ENCODE results near the gene ALKBH6.

DNA sequence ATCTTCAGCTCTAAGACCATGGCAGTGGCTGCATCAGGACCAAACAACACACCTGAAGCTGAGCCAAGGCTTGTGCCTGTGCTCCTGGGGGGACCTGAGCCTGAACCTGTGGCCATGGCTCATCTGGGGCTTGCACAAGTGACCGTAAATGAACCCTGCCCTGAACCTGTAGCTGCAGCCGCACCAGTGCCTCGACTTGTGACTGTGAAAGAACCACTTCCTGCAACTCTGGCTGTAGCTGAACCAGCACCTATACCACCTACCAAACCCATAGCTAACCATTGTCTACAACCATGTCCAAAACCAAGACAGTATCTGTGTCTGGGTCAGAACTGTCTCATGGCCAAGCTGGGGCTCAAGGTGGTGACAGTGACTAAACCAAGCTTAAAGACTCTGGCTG lies 47.2 kb downstream of the ALKBH6 start:
- TF ChIP-seq, protein P1, sequence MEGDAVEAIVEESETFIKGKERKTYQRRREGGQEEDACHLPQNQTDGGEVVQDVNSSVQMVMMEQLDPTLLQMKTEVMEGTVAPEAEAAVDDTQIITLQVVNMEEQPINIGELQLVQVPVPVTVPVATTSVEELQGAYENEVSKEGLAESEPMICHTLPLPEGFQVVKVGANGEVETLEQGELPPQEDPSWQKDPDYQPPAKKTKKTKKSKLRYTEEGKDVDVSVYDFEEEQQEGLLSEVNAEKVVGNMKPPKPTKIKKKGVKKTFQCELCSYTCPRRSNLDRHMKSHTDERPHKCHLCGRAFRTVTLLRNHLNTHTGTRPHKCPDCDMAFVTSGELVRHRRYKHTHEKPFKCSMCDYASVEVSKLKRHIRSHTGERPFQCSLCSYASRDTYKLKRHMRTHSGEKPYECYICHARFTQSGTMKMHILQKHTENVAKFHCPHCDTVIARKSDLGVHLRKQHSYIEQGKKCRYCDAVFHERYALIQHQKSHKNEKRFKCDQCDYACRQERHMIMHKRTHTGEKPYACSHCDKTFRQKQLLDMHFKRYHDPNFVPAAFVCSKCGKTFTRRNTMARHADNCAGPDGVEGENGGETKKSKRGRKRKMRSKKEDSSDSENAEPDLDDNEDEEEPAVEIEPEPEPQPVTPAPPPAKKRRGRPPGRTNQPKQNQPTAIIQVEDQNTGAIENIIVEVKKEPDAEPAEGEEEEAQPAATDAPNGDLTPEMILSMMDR (IDR thresholded peaks at IDR 0.05) = no peak
- TF ChIP-seq EZH2 (IDR thresholded peaks at IDR 0.05) (no peak), EZH2phosphoT487 (IDR thresholded peaks at IDR 0.05) (no peak)

Measured in neural progenitor cell (in vitro differentiated cells).